Liver (tissue), 9 donors: ENCODE results near the gene AUNIP. TPM values are rescaled to one million over a fixed set of nuclear protein-coding genes. Genes with fewer than 3 reads are reported as not detected.
A peak's percentile ranks its signal among the peaks of the same experiment; 100 is the strongest.

ENCODE experiments used
- DNase-seq: peaks from one replicate; pipeline ENCODE4 v3.0.0-alpha.2; 2017; ENCODE audit warnings: low spot score
- H3K27ac ChIP-seq, 2 donors: one replicate each; pipeline ENCODE4 v1.7.0; 2013; ENCODE audit warnings: inconsistent platforms in 2 of 2, low read length in 2 of 2, control low read depth in 1 of 2, low read depth in 1 of 2, mild to moderate bottlenecking in 1 of 2
- H3K27me3 ChIP-seq, 4 donors: one replicate each; pipeline versions ENCODE4 v1.6.1 to v1.7.0; 2013; ENCODE audit warnings: low read length in 3 of 4, inconsistent platforms in 1 of 4, mild to moderate bottlenecking in 1 of 4, moderate library complexity in 1 of 4; ENCODE audit not compliant: control insufficient read depth in 4 of 4, insufficient read depth in 4 of 4
- H3K36me3 ChIP-seq, 4 donors: one replicate each; pipeline versions ENCODE4 v1.6.1 to v1.7.0; 2013; ENCODE audit warnings: low read length in 3 of 4, mild to moderate bottlenecking in 3 of 4, low read depth in 1 of 4, moderate library complexity in 1 of 4; ENCODE audit not compliant: control insufficient read depth in 4 of 4, insufficient read depth in 3 of 4
- H3K4me1 ChIP-seq, 4 donors: one replicate each; pipeline versions ENCODE4 v1.6.1 to v1.7.0; 2013; ENCODE audit warnings: low read length in 3 of 4, mild to moderate bottlenecking in 3 of 4, moderate library complexity in 1 of 4; ENCODE audit not compliant: control insufficient read depth in 4 of 4, insufficient read depth in 4 of 4
- H3K4me3 ChIP-seq, 3 donors: one replicate each; pipeline versions ENCODE4 v1.6.1 to v1.7.0; 2013; ENCODE audit warnings: low read length in 3 of 3, control low read depth in 1 of 3, low read depth in 1 of 3, mild to moderate bottlenecking in 1 of 3
- H3K9ac ChIP-seq, 2 donors: one replicate each; pipeline ENCODE4 v1.7.0; 2013; ENCODE audit warnings: low read length in 2 of 2, mild to moderate bottlenecking in 2 of 2, moderate library complexity in 2 of 2, control low read depth in 1 of 2, low read depth in 1 of 2
- H3K9me3 ChIP-seq, 4 donors: one replicate each; pipeline versions ENCODE4 v1.6.1 to v1.7.0; 2013; ENCODE audit warnings: low read length in 3 of 4; ENCODE audit not compliant: control insufficient read depth in 4 of 4
- FOXA2 ChIP-seq: IDR thresholded peaks from 2 replicates; pipeline ENCODE4 v1.6.1; 2016; ENCODE audit warnings: antibody characterized with exemption
- GABPA ChIP-seq, 2 donors: IDR thresholded peaks in 1 of 2; conservative IDR thresholded peaks in 1 of 2; 2 replicates each; pipeline ENCODE4 v1.6.1; 2016; ENCODE audit warnings: antibody characterized with exemption in 2 of 2, mild to moderate bottlenecking in 1 of 2, moderate library complexity in 1 of 2
- HNF4A ChIP-seq, 2 donors: conservative IDR thresholded peaks; 2 replicates each; pipeline ENCODE4 v1.6.1; 2016; ENCODE audit warnings: antibody characterized with exemption in 2 of 2, mild to moderate bottlenecking in 2 of 2
- HNF4G ChIP-seq: IDR thresholded peaks from 2 replicates; pipeline ENCODE4 v1.6.1; 2016; ENCODE audit warnings: antibody characterized with exemption
- JUND ChIP-seq, 2 donors: IDR thresholded peaks; 2 replicates each; pipeline ENCODE4 v1.6.1; 2016; ENCODE audit warnings: antibody characterized with exemption in 2 of 2
- RXRA ChIP-seq, 2 donors: IDR thresholded peaks; 2 replicates each; pipeline ENCODE4 v1.6.1; 2017 to 2018; ENCODE audit warnings: antibody characterized with exemption in 2 of 2, mild to moderate bottlenecking in 1 of 2
- SP1 ChIP-seq: IDR thresholded peaks from 2 replicates; pipeline ENCODE4 v1.6.1; 2018; ENCODE audit warnings: antibody characterized with exemption, mild to moderate bottlenecking
- TAF1 ChIP-seq: conservative IDR thresholded peaks from 2 replicates; pipeline ENCODE4 v1.6.1; 2016; ENCODE audit warnings: antibody characterized with exemption, mild to moderate bottlenecking
- YY1 ChIP-seq: IDR thresholded peaks from 2 replicates; pipeline ENCODE4 v1.6.1; 2016; ENCODE audit warnings: antibody characterized with exemption, mild to moderate bottlenecking
- WGBS: extraction: QIAGEN DNeasy Blood & Tissue Kit; methylation state at CpG from one replicate; pipeline ENCODE4 v1.1.7; 2013; 5-methylcytosine and 5-hydroxymethylcytosine counted together
- polyA plus RNA-seq, 2 donors: library from polyadenylated mRNA; stranded (reverse) in 1 of 2; unstranded in 1 of 2; fragments of 200-250 nt in 1 of 2; fragments of >200 nt in 1 of 2; fragmentation: Nextera tagmentation in 1 of 2; extraction: Ambion mirVana in 1 of 2; gene quantifications; one replicate each; pipeline versions ENCODE4 v1.2.1 to v1.2.3, GENCODE V29; 2013 to 2015
- total RNA-seq, 2 donors: library from RNA; depleted of rRNA; stranded (reverse); fragments of >200 nt; gene quantifications; one replicate each; pipeline ENCODE4 v1.2.3, GENCODE V29; 2014
- TF ChIP-seq, protein P1 (sequence below): IDR thresholded peaks from 2 replicates; pipeline ENCODE4 v1.6.1; 2016; ENCODE audit warnings: antibody characterized with exemption, mild to moderate bottlenecking
- TF ChIP-seq, protein P2 (sequence below): IDR thresholded peaks from 2 replicates; pipeline ENCODE4 v1.6.1; 2016; ENCODE audit warnings: antibody characterized with exemption
- TF ChIP-seq, protein P3 (sequence below): IDR thresholded peaks from 2 replicates; pipeline ENCODE4 v1.6.1; 2016; ENCODE audit warnings: antibody characterized with exemption
- donor health status: healthy.
- donor health status: healthy.
- donor health status: healthy.
- donor health status: healthy.
- donor health status: healthy.

The AUNIP gene
- total and polyA plus RNA-seq, 4 donors: 0.18 to 9.0 (median 0.56) TPM; not detected in 1

DNA sequence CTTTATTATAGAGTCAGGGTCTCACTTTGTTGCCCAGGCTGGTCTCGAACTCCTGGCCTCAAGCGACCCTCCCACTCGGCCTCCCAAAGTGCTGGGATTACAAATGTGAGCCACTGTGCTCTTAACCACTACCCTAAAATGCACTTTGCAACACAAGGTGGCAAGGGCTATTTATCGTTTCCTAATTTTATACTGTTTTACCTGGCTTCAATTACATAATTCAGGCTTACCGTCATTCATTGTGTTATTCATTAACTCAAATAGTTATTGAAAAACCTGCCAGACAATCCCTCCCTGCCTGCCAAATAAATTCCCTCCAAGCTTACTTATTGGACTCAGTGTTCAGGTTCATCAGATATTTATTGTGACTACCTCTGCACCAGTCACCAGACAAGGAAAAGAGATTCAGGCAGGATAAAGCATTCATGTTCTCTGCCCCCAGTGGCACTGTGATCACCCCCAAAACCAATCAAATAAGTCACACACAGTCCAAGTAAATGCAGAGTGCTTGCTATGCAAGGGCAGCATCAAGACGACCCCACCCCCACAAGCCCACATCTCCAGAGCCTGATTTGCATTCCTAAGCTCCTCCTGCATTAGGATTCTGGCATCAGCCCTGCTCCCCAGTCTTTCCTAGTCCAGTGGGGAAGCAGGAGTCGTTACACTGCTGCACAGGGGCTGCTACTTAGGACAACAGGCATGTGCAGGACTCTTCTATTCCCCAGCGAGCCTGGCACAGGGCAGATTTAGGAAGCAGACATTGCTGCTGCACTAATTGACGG, 8.1 kb upstream of the AUNIP start (continued):
- TF ChIP-seq, protein P1, sequence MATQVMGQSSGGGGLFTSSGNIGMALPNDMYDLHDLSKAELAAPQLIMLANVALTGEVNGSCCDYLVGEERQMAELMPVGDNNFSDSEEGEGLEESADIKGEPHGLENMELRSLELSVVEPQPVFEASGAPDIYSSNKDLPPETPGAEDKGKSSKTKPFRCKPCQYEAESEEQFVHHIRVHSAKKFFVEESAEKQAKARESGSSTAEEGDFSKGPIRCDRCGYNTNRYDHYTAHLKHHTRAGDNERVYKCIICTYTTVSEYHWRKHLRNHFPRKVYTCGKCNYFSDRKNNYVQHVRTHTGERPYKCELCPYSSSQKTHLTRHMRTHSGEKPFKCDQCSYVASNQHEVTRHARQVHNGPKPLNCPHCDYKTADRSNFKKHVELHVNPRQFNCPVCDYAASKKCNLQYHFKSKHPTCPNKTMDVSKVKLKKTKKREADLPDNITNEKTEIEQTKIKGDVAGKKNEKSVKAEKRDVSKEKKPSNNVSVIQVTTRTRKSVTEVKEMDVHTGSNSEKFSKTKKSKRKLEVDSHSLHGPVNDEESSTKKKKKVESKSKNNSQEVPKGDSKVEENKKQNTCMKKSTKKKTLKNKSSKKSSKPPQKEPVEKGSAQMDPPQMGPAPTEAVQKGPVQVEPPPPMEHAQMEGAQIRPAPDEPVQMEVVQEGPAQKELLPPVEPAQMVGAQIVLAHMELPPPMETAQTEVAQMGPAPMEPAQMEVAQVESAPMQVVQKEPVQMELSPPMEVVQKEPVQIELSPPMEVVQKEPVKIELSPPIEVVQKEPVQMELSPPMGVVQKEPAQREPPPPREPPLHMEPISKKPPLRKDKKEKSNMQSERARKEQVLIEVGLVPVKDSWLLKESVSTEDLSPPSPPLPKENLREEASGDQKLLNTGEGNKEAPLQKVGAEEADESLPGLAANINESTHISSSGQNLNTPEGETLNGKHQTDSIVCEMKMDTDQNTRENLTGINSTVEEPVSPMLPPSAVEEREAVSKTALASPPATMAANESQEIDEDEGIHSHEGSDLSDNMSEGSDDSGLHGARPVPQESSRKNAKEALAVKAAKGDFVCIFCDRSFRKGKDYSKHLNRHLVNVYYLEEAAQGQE: peak; percentile 77
- peak; percentile 89 for TF ChIP-seq SP1
- TF ChIP-seq HNF4G: peak; percentile 49
- TF ChIP-seq, protein P2, sequence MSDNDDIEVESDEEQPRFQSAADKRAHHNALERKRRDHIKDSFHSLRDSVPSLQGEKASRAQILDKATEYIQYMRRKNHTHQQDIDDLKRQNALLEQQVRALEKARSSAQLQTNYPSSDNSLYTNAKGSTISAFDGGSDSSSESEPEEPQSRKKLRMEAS: peak; percentile 88
- TF ChIP-seq TAF1: peak; percentile 26
- peak; percentile 68 for TF ChIP-seq FOXA2
- TF ChIP-seq YY1: peak; percentile 76
- TF ChIP-seq RXRA (IDR thresholded peaks at IDR 0.05): peak; percentile 79 to 92
- TF ChIP-seq, protein P3, sequence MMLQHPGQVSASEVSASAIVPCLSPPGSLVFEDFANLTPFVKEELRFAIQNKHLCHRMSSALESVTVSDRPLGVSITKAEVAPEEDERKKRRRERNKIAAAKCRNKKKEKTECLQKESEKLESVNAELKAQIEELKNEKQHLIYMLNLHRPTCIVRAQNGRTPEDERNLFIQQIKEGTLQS: peak; percentile 67

DNA sequence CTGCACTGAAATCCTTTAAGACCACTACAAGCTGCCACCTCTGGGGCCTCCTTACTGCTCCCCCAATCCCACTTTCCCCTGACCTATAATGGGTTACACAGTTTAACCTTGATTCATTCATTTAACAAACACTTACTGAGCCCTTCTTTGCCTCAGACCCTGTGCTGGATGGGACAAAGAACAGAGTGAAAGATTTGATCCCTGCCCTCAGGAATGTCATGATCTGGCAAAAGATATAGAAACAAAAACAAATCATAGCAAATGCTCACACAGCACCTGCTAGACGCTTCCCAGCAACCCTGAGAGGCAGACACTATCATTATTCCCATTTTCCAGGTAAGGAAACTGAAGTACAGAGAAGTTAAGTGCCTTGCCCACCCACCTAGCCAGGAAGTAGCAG, 7.0 kb upstream of the AUNIP start:
- Histone ChIP-seq H3K27me3 (no peaks in the 10 kb centered on the region), H3K36me3 (peaks cover 0 to 4% (median 0%) of the 10 kb centered on the region in 4 donors), H3K27ac (peak overlapping the region in 1 of 2 donors; percentile 19)

DNA sequence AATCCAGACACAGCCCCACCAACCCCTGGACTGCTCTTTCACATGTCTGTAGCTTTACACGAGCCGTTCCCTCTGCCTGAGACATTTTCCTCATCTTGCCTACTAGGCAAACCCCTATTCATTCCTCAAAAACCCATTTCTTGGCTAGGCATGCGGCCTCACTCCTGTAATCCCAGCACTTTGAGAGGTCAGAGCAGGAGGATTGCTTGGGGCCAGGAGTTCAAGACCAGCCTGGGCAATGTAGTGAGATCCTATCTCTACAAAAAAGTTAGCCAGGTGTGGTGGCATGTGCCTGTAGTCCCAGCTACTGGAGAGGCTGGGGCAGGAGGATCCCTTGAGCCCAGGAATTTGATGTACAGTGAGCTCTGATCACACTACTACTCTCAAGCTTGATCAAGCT, 5.2 kb upstream of the AUNIP start:
- Histone ChIP-seq H3K4me1 (peaks cover 12 to 35% (median 23%) of the 10 kb centered on the region in 4 donors), H3K36me3 (peaks cover 0 to 4% (median 0%) of the 10 kb centered on the region in 4 donors), H3K27ac (no peak overlapping the region), H3K9me3 (no peaks in the 10 kb centered on the region), H3K4me3 (no peak overlapping the region), H3K9ac (no peak overlapping the region), H3K27me3 (no peaks in the 10 kb centered on the region)
- TF ChIP-seq JUND (IDR thresholded peaks at IDR 0.05) (no peak), SP1 (no peak), YY1 (no peak), HNF4G (no peak), FOXA2 (no peak), GABPA (IDR thresholded peaks at IDR 0.05 in 1 of 2, conservative IDR thresholded peaks at IDR 0.05 in 1 of 2) (no peak), TAF1 (no peak)
- TF ChIP-seq, protein P2: no peak
- DNase-seq: no peak
- 87% methylated on average over 3 of the region's 3 CpGs for whole genome bisulfite sequencing

More for the DNA sequence above, 7.0 kb upstream of the AUNIP start:
- Histone ChIP-seq H3K4me1 (peaks cover 15 to 45% (median 41%) of the 10 kb centered on the region in 4 donors), H3K9ac (no peak overlapping the region), H3K9me3 (no peaks in the 10 kb centered on the region), H3K4me3 (no peak overlapping the region)
- TF ChIP-seq HNF4A (conservative IDR thresholded peaks at IDR 0.05) (peak in 1 of 2 donors; percentile 46), TAF1 (no peak)
- DNase-seq: no peak
- 34% methylated on average over 1 of the region's 1 CpG for WGBS
